GM19043 (cell line): ENCODE measurements around the gene CACTIN.
"Not testable (repeated sequence)": the region's sequence is repeated elsewhere in the genome, so short reads cannot be mapped to it uniquely, and the experiment has no call there.

Source experiments
- ATAC-seq: cut with Tn5 transposase; IDR thresholded peaks from one replicate; pipeline ENCODE4 v1.9.1; 2021; ENCODE audit warnings: low read depth; ENCODE audit not compliant: unreplicated experiment

CACTIN gene

DNA sequence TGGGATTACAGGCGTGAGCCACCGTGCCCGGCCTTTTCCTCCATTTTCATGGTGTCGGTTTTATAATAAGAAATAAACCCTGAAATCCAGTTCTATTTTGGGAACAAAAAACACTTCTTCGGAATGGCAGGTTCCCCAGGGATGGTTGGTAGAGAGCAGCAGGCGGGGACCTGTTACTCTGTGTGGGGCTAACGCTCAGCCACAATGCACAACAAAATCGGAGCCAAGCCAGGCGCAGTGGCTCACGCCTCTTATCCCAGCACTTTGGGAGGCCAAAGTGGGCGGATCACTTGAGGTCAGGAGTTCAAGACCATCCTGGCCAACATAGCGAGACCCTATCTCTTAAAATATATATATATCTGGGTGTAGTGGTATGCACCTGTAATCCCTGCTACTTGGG, 25.6 kb downstream of the CACTIN start:
- no peak for ATAC-seq

DNA sequence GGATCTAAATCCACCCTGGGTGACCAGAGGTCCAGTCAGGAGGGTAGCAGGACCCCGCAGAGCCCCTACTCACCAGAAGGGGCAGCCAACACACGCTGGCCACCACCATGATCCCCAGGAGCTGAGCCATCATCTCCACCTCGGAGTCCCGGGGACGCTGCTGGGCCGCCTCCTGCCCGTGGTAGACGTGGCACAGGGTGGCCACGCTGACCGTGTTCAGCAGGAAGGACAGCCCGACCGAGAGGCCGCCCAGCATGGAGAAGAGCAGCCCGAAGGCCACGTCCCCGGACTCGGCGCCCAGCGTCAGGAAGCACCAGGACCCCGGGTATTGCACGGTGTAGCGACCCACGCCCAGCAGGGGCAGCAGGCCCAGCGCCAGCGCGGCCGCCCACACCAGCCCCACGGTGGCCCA, 26.8 kb downstream of the CACTIN start:
- no peak for ATAC-seq

DNA sequence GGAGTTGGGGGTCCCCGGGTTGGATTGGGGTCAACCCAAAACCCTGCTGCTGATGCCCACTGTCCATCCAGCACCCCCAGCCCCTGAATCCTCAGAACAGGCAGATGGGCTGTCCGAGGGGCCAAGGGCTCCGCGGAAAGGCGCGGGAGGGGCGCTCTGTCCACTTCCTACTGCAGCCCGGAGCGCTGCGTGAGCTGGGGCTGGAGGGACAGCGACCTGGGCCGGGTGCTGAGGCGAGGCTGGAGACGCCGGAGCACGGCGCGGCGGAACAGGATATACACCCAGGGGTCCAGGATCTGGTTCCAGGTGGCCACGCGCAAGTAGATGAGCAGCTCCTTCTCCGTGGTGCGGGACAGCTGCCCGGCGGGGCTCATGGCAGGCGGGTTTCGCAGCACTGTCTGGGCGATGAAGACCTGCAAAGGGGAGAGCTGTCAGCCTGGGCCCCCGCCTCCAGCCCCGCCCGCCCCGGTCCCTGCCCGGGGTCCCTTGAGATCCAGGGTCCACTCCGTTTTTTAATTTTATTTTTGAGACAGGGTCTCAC, 31.0 kb downstream of the CACTIN start:
- no peak for ATAC-seq

DNA sequence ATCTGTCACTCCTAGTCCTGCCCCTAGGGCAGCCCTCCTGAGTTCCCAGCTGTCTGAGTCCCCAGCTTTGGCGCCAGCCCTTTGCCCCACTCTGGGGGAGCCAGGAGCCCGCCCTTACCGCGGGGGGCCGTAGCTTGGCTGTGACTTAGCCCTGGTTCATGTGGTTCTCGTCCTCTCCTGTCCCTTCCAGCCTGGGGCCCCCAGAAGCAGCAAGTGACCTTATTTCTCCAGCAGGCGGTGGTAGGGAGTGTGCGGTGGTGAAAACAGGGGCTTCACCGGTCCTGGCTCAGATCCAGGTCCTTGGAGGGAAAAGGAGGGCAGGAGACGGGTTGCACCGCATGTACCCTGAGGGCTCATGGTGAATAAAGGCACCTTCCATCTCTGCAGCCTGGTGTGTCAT, 33.4 kb downstream of the CACTIN start:
- ATAC-seq: no peak

DNA sequence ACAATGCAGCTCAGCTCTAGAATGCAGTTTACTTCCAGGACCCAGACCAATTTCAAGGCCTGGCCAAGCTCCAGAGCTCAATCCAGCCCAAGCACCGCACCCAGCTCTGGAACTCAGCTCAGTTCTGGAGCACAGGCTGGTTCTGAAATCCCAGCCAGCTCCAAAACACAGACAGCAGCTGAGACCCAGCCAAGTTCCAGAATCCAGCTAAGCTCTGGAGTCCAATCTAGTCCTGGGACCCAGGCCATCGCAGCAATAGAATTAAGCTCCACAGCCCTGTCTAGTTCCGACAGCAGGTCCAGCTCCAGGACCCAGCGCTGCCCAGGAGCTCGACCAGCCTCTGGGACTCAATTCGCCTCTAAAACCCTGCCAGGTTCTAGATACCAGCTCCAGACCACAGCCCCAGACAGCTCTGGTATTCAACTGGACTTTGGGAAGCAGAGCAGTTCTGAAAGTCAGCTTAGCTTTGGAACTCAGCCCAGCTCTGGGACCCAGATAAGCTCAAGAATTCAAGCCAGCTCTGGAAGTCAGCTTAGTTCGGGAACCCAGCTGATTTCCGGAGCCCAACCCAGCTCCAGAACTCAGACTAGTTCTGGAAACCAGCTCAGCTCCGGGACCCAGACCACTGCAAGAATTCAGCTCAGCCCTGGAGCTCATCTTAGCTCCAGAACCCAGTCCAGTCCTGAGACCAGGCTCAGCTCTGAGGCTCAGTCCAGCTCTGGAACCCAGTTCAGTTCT, 34.5 kb downstream of the CACTIN start:
- no peak for ATAC-seq

DNA sequence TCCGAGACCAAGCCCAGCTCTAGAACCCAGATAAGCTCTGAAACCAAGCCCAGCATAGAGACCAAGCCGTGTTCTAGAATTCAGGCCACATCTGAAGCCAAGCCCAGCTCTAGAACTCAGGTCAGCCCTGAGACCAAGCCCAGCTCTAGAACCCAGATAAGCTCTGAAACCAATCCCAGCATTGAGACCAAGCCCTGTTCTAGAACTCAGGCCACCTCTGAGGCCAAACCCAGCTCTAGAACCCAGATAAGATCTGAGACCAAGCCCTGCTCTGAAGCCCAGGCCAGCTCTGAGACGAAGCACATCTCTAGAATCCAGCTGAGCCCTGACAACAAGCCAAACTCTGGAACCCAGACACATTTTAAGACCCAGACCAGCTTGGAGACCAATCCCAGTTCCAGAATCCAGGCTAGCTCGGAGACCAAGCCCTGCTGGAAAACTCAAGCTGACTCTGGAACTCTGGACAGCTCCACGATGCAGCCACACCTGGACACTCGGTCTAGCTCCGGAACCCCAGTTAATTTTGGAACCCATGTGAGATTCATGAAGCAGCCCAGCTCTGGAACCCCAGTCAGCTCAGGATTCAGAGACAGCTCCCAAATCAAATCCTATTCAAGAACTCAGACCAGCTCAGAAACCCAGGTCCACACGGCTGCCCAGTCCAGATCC, 35.5 kb downstream of the CACTIN start:
- no peak for ATAC-seq

DNA sequence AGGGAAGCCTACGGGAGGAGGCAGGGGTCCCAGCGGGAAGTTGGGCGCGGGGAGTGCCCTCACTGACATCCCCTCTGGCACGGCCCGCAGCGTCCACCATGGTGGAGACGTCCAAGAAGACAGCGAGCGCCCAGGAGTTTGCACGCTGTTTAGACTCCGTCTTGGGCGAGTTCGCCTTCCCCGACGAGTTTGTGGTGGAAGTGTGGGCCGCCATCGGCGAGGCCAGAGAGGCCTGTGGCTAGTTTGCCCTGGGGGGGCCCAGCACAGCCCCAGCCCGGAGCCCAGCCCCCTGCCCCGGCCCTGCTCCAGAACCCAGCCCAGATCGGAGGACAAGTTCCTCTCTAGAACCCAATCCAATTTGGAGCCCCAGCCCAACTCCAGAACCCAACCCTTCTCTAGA, 36.6 kb downstream of the CACTIN start:
- no peak for ATAC-seq

DNA sequence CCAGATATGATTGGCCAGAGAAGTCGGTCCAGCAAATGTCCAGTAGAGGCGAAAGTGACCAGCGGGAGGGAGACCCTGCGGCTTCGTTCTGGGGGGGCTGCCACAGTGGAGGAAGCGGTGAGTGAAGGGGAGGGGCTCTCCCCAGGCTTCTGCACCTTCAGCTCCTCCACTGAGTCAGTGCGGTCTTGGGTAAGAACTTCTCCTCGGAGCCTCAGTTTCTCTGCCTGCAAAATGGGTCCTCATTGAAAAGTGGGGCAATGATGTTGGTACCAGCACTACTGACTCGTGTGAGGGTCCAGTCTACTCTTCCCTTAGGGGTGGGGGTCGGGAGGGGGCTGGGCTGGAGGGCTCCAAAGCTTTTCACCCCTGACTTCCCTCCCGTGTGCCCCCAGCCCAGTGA, 37.2 kb downstream of the CACTIN start:
- ATAC-seq: no peak

DNA sequence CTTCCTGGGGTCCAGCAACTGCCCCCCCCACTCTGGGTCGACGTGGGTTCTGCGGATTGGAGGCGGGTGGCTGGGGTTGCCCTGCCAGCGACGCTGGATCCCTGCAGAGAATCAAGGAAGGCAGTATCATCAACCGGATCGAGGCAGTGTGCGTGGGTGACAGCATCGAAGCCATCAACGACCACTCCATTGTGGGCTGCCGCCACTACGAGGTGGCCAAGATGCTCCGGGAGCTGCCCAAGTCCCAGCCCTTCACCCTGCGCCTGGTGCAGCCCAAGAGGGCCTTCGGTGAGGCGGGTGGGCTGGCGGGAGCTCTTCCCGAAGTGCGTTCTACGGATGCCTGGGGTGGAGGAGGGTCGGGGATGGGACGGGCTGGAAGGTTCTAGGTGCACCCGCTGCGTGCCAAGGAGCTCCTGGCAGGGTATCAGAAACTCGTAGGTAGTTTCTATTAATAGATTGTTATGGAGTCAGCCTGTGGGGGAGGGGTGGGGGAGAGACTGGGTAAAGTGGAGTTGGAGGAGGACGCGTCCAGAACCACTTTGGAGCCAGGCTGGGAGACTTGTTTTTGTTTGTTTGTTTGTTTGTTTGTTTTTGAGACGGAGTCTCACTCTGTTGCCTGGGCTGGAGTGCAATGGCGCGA, 39.8 kb downstream of the CACTIN start:
- no peak for ATAC-seq

DNA sequence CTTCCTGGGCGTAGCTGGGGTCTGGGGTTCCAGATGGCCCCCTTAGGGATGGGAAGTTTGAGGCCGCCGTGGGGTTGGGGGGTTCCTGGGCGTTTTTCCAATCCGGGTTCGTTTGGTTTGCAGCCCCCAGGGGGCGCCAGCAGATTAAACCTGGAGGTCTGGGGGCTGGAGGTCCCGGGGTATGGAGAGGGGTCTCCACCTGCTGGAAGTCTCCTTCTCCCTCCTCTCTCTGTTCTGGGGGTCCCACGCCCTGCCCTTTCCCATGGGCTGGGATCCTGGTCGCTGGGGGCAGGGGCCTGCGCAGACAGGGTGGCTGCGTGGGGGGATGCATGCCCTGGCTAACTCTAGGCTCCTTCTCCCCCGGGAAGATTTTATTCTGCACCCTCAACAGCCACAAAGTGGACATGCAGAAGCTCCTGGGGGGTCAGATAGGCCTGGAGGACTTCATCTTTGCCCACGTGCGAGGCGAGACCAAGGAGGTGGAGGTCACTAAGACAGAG, 40.4 kb downstream of the CACTIN start:
- ATAC-seq: no peak

DNA sequence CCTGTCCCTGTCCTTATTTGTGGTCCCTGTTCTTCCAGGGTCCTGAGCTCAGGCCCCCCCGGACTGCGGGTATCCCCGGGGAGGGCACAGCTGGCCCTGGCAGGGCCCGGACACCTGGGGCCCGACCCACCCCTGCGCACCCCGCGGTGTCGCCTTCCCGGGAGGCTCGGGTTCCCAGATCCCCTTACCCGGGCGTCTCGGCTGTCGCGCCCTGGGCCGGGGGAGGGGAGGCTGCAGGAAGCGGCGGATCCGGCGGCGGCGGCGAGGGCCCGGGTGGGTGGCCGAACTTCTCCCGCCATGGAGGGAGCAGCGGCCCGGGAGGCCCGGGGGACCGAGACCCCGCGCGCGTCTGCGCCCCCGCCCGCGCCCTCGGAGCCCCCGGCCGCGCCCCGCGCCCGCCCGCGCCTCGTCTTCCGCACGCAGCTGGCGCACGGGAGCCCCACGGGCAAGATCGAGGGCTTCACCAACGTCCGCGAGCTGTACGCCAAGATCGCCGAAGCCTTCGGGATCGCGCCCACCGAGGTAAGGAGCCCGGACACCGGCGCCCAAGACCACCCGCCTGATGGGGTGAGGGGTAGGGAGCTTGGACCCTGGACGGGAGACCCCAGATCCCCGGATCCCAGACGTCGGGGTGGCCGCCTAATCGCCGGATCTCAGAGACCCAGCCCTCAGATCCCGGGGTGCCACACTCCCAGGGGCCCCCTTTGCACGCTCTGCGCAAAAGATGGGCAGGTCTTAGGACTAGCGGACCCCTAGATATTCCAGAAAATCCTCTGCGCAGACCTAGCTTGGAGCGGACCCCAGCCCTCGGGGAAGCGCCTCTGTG, 41.1 kb downstream of the CACTIN start, which contains the start of gene GIPC3:
Gene GIPC3 (plus strand): TSS at position 178 of the 826 bp plus-strand sequence. CDS start 120 bp downstream, at position 298.
- no peak for ATAC-seq

DNA sequence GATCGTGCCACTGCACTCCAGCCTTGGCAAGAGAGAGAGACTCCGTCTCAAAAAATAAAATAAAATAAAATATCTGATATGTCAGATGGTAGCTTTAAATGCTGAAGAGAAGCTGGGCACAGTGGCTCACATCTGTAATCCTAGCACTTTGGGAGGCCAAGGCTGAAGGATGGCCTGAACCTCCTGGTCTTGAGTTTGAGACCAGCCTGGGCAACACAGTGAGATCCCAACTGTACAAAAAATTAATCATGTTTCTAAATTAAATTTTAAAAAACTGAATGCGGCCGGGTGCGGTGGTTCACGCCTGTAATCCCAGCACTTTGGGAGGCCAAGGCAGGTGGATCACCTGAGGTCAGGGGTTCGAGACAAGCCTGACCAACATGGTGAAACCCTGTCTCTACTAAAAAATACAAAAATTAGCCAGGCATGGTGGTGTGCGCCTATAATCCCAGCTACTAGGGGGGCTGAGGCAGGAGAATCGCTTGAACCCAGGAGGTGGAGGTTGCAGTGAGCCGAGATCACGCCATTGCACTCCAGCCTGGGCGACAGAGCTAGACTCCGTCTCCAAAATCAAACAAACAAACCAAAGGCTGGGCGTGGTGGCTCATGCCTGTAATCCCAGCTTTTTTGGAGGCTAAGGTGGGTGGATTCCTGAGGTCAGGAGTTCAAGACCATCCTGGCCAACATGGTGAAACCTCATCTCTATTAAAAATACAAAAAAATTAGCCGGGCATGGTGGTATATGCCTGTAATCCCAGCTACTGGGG, 42.4 kb downstream of the CACTIN start:
- not testable (repeated sequence) for ATAC-seq

DNA sequence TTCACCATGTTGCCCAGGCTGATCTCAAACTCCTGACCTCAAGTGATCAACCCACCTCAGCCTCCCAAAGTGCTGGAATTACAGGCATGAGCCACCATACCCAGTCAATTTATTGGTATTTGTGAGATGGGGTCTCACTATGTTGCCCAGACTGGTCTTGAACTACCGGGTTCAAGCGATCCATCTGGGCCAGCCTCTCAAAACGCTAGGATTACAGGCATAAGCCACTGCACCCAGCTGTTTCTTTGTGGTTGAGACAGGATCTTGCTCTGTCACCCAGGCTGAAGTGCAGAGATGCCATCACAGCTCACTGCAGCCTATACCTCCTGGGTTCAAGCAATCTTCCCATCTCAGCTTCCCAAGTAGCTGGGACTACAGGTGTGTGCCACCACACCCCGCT, 44.8 kb downstream of the CACTIN start:
- ATAC-seq: not testable (repeated sequence)

DNA sequence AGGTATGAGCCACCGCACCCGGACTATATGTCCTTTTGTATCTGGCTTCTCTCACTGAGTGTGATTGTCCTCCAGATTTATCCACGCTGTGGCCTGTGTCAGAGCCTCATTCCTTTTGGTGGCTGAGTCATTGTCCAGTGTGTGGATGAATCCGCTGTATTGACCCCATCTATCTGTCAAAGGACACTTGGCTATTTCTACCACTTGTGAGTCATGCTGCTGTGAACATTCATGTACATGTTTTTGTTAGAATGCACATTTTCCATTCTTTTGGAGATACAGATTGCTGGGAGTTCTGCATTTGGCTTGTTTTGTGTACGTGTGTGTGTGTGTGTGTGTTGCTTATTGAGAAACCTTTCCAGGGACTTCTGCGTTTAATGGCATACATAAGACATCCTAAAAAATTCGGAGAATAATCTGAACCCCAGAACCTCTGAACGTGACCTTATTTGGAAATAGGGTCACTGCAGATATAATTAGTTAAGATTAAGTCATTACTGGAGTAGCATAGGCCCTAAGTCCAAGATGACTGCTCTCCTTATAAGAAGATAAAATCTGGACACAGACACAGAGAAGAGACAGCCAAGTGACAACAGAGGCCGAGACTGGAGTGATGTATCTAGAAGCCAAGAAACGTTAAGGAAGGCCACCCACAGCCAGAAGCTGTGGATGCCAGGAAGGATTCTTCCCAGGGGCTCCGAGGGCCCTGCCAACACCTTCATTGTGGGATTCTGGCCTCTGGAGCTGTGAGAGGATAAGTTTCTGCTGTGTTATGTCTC, 46.2 kb downstream of the CACTIN start:
- no peak for ATAC-seq

DNA sequence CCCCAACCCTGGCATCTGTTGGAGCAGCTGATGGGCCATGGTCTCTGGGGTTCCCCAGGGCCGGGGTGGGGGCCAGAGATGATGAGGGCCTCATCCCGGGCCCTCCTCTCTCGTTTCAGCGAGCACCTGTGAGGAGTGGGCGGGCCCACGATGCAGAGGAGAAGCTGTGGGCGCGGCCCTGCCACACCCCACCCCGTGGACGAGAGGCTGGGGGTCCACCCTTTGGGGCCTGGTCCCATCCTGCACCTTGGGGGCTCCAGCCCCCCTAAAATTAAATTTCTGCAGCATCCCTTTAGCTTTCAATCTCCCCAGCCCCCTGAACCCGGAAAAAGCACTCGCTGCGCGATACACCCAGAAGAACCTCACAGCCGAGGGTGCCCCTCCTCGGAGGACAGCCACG, 48.2 kb downstream of the CACTIN start:
- no peak for ATAC-seq

DNA sequence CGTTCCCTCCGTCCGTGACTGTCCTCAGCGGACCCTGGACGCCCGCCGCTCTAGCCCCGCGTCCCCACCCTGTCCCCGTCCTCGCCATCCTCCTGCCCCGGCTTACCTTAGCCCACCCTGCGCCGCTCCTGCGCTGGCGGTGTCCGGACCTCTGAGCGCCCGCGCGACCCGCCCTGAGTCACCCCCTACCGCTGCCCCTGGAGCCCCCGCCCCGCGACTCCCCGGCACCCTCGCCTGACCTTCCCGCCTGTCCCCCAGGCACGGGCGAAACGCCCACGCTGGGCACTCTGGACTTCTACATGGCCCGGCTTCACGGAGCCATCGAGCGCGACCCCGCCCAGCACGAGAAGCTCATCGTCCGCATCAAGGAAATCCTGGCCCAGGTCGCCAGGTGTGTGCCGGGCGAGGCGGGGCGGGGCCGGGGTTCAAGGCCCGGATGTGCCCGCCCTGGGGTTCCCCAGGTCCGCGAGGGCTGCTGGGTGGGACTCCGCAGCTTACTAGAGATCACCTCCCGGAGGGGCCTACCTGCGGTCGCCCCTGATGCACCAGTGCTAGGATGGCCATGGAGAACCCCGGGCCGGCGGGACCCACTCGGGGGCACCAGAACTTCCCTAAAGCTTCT, 48.8 kb downstream of the CACTIN start:
- ATAC-seq: no peak

DNA sequence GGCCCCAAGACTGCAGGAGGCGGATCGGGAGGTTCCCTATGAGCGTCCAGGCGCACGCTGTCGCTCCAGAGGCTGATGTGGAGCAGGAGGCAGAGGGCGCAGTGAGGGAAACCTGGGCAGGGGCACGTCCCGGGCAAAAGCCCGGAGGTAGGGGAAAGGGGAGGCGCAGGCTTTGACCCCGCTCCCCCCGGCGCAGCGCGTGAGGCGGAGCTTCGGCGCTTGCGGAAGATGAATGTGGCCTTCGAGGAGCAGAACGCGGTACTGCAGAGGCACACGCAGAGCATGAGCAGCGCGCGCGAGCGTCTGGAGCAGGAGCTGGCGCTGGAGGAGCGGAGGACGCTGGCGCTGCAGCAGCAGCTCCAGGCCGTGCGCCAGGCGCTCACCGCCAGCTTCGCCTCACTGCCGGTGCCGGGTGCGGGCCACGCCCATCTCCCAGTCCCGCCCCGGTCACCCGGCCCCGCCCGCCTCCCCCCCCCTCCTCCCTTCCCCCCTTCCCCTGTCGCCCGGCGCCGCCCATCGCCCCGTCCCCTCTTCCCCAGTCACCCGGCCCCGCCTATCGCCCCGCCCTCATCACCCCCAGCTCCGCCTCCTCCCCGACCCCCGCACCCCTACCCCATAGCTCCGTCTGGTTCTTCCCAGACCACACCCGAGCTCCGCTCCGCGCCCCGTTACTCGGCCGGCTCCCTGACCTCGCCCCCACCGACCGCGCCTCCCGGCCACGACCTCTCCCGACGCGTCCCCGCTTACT, 49.7 kb downstream of the CACTIN start:
- no peak for ATAC-seq
